Dermis microvascular lymphatic vessel endothelial cell (primary cell): ENCODE results near the gene FAM20B. TPM values are rescaled to one million over a fixed set of nuclear protein-coding genes. Genes with fewer than 3 reads are reported as not detected.

Experiments used
- total RNA-seq: library from RNA; depleted of rRNA; stranded (reverse); fragments of >200 nt; gene quantifications from 2 replicates; pipeline ENCODE4 v1.2.1, GENCODE V29; 2014

The FAM20B gene
- total RNA-seq, 1 donor from 2014 or later, result 23.5 TPM

Other genes with a start within 250 kb of the FAM20B start
- gene ANGPTL1, start 154.8 kb upstream of the FAM20B start, total RNA-seq, result not detected in 2 replicates
- gene TOR3A, start 56.2 kb downstream of the FAM20B start, total RNA-seq, result 27.5 and 33.4 TPM in 2 replicates
- gene ABL2, start 203.8 kb downstream of the FAM20B start, total RNA-seq, result 56.6 and 67.4 TPM in 2 replicates